C4-2B (cell line): ENCODE results near the gene CASZ1.

Experiments used
- ZFX ChIP-seq: fragments of 450-650 bp; IDR thresholded peaks from 2 replicates; pipeline ENCODE4 v1.6.1; 2017
- TF ChIP-seq, protein P1 (sequence below): fragments of 450-650 bp; conservative IDR thresholded peaks from 2 replicates; pipeline ENCODE4 v1.5.1; 2017; ENCODE audit warnings: mild to moderate bottlenecking

DNA sequence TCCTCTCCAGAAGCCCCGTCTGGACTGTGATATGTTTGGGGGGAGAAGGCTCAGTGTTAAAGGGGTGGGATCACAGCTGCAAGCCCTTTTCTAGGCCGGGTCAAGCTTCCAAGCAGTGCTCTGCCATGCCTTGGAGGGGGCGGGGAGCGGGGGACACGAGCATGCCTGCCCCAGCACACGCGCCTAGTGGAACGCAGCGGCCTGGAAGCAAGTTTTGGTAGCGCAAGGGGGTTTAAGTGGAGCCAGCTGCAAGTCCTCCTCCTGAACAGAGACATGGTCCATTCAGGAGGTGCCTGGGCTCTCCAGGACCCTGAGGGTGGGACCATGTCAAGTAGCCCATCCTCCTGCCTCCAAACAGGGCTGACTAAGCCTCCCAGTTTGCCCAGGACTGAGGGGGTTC is 112.2 kb downstream of the CASZ1 start:
- TF ChIP-seq, protein P1, sequence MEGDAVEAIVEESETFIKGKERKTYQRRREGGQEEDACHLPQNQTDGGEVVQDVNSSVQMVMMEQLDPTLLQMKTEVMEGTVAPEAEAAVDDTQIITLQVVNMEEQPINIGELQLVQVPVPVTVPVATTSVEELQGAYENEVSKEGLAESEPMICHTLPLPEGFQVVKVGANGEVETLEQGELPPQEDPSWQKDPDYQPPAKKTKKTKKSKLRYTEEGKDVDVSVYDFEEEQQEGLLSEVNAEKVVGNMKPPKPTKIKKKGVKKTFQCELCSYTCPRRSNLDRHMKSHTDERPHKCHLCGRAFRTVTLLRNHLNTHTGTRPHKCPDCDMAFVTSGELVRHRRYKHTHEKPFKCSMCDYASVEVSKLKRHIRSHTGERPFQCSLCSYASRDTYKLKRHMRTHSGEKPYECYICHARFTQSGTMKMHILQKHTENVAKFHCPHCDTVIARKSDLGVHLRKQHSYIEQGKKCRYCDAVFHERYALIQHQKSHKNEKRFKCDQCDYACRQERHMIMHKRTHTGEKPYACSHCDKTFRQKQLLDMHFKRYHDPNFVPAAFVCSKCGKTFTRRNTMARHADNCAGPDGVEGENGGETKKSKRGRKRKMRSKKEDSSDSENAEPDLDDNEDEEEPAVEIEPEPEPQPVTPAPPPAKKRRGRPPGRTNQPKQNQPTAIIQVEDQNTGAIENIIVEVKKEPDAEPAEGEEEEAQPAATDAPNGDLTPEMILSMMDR: no peak
- no peak for TF ChIP-seq ZFX
